Activated CD4-positive, alpha-beta T cell treated with anti-CD3 and anti-CD28 coated beads for 36 hours (primary cell): ENCODE results near the gene HTR1E. TPM values are rescaled to one million over a fixed set of nuclear protein-coding genes. Genes with fewer than 3 reads are reported as not detected.

ENCODE experiments used
- ATAC-seq: fragments of 200-7000 bp; cut with Tn5 transposase; one replicate; pipeline ENCODE4 v1.10.0; 2021; ENCODE audit warnings: mild to moderate bottlenecking, moderate library complexity
- CTCF ChIA-PET: fragments of 350-600 bp; sonication (Branson Sonifier 250); formaldehyde crosslinking; loops from one replicate; lab custom pipeline; 2021; ENCODE audit warnings: antibody characterized with exemption; lab: Charles Lee
- POLR2A ChIA-PET: fragments of 350-600 bp; sonication (Branson Sonifier 250); formaldehyde crosslinking; loops from one replicate; lab custom pipeline; 2021; ENCODE audit warnings: antibody characterized with exemption, inconsistent platforms; lab: Charles Lee
- DNase-seq: peaks from one replicate; pipeline ENCODE4 v3.0.0-alpha.2; 2020
- H3K27ac Mint-ChIP-seq: one replicate; pipeline ENCODE4 v1.8.0; 2021; ENCODE audit warnings: mixed read lengths
- H3K27me3 Mint-ChIP-seq: one replicate; pipeline ENCODE4 v1.8.0; 2021; ENCODE audit warnings: mixed read lengths
- H3K36me3 Mint-ChIP-seq: one replicate; pipeline ENCODE4 v1.8.0; 2021; ENCODE audit warnings: low read depth, mixed read lengths
- H3K4me1 Mint-ChIP-seq: one replicate; pipeline ENCODE4 v1.8.0; 2021; ENCODE audit warnings: mixed read lengths
- H3K4me3 Mint-ChIP-seq: one replicate; pipeline ENCODE4 v1.8.0; 2021; ENCODE audit warnings: mild to moderate bottlenecking, moderate library complexity, mixed read lengths
- H3K9me3 Mint-ChIP-seq: one replicate; pipeline ENCODE4 v1.8.0; 2021; ENCODE audit warnings: low read depth, mixed read lengths
- intact Hi-C, 2 experiments: fragments of 100-400 bp; cut with DNase I in 1 of 2; cut with micrococcal nuclease in 1 of 2; formaldehyde crosslinking; loops; one replicate each; pipeline versions ENCODE4 v1.14.2 to v1.15.1; 2022 to 2024; cut with DNase I, micrococcal nuclease
- total RNA-seq, 2 experiments: library from RNA; stranded (reverse); gene quantifications; one replicate each; pipeline ENCODE4 v1.2.3, GENCODE V29; 2021

Gene HTR1E
- total RNA-seq, 2 experiments from 2014 or later = not detected

GRCh38 chr6:87049779-87050178 lies 112.5 kb downstream of the HTR1E start:
- Mint-ChIP-seq H3K4me3 (no peak overlapping the region), H3K9me3 (no peaks in the 10 kb centered on the region), H3K27ac (no peak overlapping the region), H3K36me3 (no peaks in the 10 kb centered on the region), H3K4me1 (no peaks in the 10 kb centered on the region), H3K27me3 (peaks cover 15% of the 10 kb centered on the region)
- POLR2A ChIA-PET = no interaction called here
- intact Hi-C loops = no loop called here
- CTCF ChIA-PET = no interaction called here
- ATAC-seq = no peak
- no peak for DNase-seq

DNA sequence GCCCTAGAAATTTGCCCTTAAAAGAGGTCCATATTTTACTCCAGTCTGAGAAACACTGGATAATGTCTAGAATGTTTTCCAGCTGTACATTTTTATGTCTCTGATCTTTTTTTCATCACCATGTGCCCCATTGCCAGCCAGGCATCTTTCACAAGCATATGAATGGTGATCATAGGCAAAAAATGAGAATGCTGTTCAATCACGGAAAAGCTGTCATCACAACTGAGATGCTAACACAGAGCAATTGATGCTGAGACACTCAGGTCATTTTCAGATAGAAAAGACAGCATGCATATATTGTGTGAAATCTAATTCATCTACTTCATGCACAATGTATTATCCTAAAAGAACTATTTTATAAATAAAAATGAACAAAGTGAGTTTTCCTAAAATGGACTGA lies 116.0 kb downstream of the HTR1E start:
- DNase-seq = no peak
- Mint-ChIP-seq H3K36me3 (no peaks in the 10 kb centered on the region), H3K4me3 (no peak overlapping the region), H3K27me3 (peaks cover 16% of the 10 kb centered on the region), H3K27ac (no peak overlapping the region), H3K9me3 (no peaks in the 10 kb centered on the region), H3K4me1 (no peaks in the 10 kb centered on the region)
- POLR2A ChIA-PET = no interaction called here
- CTCF ChIA-PET = interaction anchor here (1.3 kb wide), 1 partner anchor 12 kb away, joined by 3 read pairs; no protein-coding TSS in a partner anchor
- no peak for ATAC-seq
- intact Hi-C loops = no loop called here

DNA sequence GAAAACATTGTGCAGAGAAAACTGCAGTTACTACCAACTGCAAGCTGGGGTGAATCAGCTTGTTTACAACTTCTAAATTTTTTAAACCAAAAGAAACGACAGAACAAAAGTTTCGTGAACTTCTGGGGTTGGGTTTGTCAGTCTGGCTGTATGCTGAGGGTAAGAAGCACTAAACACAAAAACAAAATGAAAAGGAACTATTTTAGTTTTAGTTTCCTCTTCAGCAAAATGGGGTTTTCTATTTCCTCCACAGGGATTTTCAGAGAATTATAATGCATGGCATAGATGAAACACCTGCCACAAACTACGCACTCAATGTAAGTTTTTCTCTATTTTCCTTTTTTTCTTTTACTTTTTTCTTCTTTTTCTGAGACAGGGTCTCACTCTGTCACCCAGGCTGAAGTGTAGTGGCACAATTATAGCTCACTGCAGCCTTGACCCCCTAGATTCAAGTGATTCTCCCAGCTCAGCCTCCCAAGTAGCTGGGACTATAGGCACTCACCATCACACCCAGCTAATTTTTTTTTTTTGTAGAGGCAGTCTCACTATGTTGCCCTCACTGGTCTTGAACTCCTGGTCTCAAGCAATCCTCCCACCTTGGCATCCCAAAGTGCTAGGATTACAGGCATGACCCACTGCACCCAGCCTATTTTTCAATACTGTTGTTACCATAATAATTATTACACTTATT lies 117.0 kb downstream of the HTR1E start:
- H3K4me3 Mint-ChIP-seq = no peak overlapping the region
- no peak for ATAC-seq
- DNase-seq = no peak
- no peak overlapping the region for H3K27ac Mint-ChIP-seq
- H3K9me3 Mint-ChIP-seq = no peaks in the 10 kb centered on the region
- peaks cover 9% of the 10 kb centered on the region for H3K27me3 Mint-ChIP-seq
- H3K4me1 Mint-ChIP-seq = no peaks in the 10 kb centered on the region
- POLR2A ChIA-PET = no interaction called here
- no peaks in the 10 kb centered on the region for H3K36me3 Mint-ChIP-seq
- intact Hi-C loops = no loop called here
- CTCF ChIA-PET = interaction anchor here (0.6 to 1.3 kb wide), 4 partner anchors 8 to 25 kb away, joined by 3 to 5 read pairs (median 3); no protein-coding TSS in a partner anchor

- no peak overlapping the region for H3K27ac Mint-ChIP-seq
- no peaks in the 10 kb centered on the region for H3K4me1 Mint-ChIP-seq
- no peak for ATAC-seq
- ChIA-PET POLR2A (no interaction called here), CTCF (no interaction called here)
- no peaks in the 10 kb centered on the region for H3K36me3 Mint-ChIP-seq
- H3K9me3 Mint-ChIP-seq = no peaks in the 10 kb centered on the region
- H3K27me3 Mint-ChIP-seq = peaks cover 6% of the 10 kb centered on the region
- intact Hi-C loops = loop anchor here (10.0 kb wide), 2 partner anchors 335 to 1725 kb away; no protein-coding TSS in a partner anchor
- H3K4me3 Mint-ChIP-seq = no peak overlapping the region
- no peak for DNase-seq
Observed at GRCh38 chr6:87059943-87060342, 122.6 kb downstream of the HTR1E start.

- ChIA-PET POLR2A (no interaction called here), CTCF (interaction anchor here (0.5 to 1.5 kb wide), 5 partner anchors 11 to 1806 kb away, joined by 3 to 6 read pairs (median 3); no protein-coding TSS in a partner anchor)
- intact Hi-C loops = loop anchor here (5.0 to 10.0 kb wide), 5 partner anchors 72 to 1807 kb away; no protein-coding TSS in a partner anchor
- ATAC-seq (no peak), DNase-seq (no peak)
- H3K4me1 Mint-ChIP-seq = no peaks in the 10 kb centered on the region
- no peak overlapping the region for H3K27ac Mint-ChIP-seq
- no peaks in the 10 kb centered on the region for H3K9me3 Mint-ChIP-seq
- no peak overlapping the region for H3K4me3 Mint-ChIP-seq
- H3K27me3 Mint-ChIP-seq = peaks cover 11% of the 10 kb centered on the region
- H3K36me3 Mint-ChIP-seq = no peaks in the 10 kb centered on the region
Observed at GRCh38 chr6:87065117-87065516, 127.8 kb downstream of the HTR1E start.

Other genes with a start within 250 kb of the HTR1E start
- gene CGA, start 157.6 kb downstream of the HTR1E start, total RNA-seq = not detected
- 10 to 100 TPM; 68.8 to 81.8 TPM for gene ZNF292, start 218.0 kb downstream of the HTR1E start, total RNA-seq